NCI-H1105 treated with DMSO at 0.1 percent for 48 hours (cell line): ENCODE measurements around the gene GALNT16.
"Not testable (repeated sequence)": the region's sequence is repeated elsewhere in the genome, so short reads cannot be mapped to it uniquely, and the experiment has no call there.

ENCODE experiments used
- DNase-seq: peaks from one replicate; lab custom pipeline; 2025; lab: John Stamatoyannopoulos, UW

Gene GALNT16

GRCh38 chr14:69260190-69260860 is 367 bp downstream of the GALNT16 start:
- DNase-seq, result peak; percentile 26

GRCh38 chr14:69260861-69261564 is 1.1 kb downstream of the GALNT16 start:
- DNase-seq, result peak; percentile 24

DNA sequence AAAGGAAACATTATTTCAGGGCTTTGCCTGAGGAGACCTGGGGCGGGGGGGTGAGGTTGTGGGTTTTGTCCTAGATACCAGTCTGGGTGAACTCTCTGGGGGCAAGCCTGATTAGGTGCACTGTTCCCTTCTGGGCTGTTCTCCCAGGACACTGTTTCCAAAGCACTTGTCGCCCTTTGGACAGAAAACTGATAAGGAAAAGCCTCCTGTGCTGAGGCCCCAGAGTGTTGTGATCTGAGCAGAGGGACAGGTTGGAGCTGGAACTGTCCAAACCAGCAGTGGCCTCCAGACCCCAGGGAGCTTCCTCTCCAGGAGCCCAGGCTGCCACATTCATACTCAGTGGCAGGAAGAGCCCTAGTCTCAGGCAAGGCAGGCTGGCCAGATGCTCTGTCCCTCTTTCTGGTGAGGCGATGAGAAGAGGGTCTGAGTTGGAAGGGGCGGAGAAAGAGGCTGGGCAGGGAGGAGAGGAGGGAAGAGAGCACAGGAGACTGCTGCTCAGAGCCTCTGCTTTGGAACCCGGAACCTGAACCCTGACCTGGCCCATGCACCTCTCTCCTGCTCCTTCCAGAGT is 1.9 kb downstream of the GALNT16 start:
- DNase-seq, result no peak

DNA sequence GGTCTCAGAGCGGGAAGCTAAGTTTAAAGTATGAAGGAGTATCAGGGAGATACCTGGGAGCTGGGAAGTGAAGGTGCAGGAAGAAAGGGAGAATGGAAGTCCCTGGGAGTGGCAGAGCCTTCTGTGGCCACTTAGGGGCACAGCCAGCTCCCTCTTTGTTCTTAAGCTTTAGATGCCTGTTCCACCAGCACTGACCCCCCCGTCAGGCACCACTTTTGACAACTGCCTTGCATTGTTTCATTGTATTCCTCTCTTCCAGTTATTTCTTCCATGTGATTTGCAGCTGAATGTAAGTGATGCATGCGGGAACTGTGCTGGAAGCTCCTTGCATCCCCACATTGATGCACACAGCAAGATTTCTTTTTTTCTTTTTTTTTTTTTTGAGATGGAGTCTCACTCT is 2.6 kb downstream of the GALNT16 start:
- no peak for DNase-seq

GRCh38 chr14:69263364-69263763 is 3.4 kb downstream of the GALNT16 start:
- peak; percentile 2 for DNase-seq

DNA sequence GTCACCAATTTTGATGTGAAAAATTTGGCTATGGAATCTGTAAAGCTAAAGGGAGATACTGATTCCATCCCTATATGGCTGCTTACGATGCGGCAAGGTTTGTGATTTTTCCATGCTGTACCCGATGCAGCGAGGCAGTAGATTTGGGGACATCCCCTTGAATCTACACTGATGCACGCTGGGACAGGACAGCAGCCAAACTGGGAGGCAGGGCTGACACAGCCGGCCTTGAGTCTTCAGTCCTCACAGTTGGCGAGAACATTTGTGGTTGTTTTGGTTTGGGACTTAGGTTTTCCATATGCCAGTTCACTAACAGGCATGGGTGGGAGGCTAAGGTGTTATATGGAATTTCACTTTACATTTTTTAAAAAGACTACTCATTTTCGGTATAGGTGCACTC is 3.8 kb downstream of the GALNT16 start:
- DNase-seq, result no peak

- no peak for DNase-seq
These were observed 6.8 kb downstream of the GALNT16 start for GRCh38 chr14:69266572-69267345.

DNA sequence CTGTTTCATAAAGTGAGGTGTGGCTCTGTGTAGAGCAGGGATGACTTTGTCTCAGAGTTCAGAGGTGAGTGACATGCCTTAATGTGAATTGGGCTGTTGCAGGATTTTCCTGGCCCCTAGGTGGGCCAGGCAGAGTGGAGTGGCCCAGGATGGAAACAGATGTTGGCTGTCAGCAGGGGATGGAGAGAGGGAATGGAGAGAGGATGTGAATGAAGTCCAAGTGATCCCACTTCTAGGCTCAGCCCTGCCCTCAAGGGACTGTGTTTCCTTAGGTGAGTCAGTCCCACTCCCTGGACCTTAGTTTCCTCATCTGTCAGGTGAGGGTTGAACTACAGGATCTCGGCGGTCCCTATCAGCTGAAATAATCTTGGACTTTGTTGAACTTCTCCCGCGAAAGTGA is 7.5 kb downstream of the GALNT16 start:
- DNase-seq, result no peak

DNA sequence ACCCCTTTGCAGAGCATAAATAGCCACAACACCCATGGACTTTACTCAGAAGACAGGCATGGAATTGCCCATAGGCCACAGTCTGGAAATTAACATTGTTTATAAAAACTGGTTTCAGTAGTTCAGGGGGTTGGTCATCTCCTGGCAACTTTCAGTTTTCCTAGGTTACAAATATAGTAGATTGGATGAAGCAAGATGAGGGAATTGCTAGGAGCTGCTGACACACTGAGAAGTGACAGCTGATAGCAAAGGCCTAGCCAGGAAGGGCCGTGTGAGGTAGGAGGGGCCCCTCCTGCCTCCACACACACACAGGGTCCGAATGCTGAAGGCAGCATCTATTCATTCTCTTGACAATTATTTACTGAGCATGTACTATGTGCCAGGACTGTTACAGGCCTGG is 8.3 kb downstream of the GALNT16 start:
- no peak for DNase-seq

DNA sequence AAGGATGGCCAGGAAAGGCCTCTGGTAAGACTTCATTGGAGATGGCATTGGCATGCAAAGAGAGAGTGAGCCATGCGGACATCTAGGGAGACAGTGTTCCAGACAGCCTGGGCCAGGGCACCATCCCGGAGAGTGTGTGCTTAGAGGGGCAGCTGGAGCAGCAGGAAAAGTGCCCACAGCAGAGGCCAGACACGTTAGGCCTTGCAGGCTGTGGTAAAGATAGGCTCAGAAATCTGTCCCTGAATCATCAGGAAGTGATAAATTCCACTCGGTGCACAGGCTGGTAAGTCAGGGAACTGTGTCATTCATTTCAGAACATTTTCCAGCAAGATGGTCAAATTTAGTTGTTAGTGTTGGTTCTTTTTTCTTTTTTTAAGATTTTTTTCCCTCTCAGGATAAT is 8.8 kb downstream of the GALNT16 start:
- DNase-seq, result no peak

DNA sequence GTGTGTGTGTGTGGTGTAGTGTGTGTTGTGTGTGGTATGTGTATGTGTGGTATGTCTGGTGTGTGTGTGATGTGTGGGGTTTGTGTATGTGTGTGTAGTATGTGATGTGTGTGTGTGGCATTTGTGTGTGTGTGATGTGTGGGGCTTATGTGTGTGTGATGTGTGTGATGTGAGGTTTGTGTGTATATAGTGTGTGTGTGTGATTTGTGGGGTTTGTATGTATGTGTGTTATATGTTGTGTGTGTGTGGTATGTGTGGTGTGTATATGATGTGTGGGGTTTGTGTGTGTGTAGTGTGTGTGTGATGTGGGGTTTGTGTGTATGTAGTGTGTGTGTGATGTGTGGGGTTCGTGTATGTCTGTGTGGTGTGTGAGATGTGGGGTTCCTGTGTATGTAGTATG is 9.4 kb downstream of the GALNT16 start:
- no peak for DNase-seq

DNA sequence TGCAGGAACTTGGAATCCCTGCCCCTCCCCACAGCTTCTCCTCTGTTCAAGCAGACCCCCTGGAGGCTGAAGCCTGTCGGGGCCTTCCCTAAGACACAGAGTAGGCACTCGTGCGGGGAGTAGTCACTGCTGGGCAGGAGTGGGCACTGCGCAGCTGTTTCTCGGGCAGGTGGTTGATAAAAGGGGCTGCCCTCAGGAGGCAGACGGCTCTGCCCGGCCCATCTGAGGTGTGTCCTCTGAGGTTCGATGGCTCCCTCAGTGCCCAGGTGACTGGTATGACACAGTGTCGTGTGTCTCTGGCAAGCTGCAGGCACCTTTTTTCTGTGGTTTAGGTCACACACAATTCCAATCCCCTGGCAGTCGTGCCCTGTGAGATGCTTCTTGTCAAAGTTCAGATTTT is 10.1 kb downstream of the GALNT16 start:
- DNase-seq, result no peak

DNA sequence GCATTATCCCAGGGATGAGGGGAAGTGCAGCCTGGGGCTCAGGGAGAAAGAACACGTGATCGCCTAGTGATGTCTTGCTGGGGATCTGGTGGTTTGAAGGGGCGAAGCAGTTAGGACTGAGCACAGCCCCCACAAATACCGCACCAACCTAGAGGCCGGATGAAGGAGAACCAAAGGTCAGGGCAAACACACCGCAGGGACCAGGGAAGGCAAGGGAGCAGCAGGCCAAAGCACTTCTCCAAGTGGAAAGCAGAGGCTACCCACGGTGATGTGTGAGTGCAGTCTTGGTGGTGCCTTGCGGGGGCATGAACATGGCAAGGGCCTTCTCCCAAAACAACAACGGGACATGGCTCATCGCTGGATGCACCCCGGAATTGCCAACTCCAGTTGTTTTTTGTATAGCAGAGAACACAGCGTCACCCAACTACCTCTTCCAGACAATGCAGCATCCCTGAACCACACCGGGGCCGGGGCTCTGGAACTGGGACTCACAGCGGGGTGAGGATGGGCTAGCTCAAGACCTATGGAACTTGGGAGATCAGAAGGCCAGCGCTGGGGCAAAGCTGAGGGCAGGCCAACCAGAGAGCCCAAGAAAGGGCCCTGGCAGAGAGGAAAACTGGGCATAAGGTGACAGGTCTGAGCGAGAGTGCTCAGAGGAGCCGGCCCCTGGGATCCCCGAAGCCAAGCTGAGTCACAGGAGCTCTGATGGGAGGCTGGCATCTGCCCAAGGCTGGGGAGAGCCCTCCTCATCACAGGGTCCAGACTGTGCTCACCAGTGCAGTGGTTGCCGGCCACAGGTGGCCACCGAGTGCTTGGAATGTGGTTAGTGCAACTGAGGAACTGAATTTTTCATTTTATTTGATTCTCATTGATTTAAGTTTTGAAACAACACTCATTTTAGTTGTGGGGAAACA is 11.1 kb downstream of the GALNT16 start:
- DNase-seq, result no peak

DNA sequence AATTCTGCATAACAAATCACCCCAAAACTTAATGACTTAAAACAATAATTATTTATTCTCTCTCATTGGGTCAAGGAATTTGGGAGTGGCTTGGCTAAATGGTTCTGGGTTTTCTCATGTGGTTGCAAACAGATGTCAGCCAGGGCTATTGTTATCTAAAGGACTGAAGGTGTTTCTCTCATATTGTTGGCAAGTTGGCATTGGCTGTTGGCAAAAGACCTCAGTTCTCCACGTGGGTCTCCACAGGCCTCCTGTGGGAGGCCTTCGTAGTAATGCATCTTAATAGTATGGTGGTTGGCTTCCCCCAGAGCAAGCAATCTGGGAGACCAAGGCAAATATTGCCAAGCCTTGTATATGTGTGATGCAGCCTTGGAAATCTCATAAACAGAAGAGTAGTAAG is 14.4 kb downstream of the GALNT16 start:
- DNase-seq, result no peak

DNA sequence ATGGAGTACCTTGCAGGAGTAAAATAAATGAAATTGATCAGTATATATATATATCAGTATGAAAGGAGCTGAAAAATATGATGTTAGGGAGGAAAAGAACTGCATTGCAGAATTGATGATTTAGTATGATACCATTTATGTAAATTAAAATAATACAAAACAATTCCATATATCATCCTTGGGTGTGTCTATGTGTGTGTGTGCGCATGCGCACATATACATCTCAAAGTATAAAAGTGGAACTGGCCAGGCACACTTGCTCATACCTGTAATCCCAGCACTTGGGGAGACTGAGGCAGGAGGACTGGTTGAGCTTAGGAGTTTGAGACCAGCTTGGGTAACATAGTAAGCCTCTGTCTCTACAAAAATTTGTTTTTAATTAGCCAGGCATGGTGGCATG is 15.4 kb downstream of the GALNT16 start:
- no peak for DNase-seq

DNA sequence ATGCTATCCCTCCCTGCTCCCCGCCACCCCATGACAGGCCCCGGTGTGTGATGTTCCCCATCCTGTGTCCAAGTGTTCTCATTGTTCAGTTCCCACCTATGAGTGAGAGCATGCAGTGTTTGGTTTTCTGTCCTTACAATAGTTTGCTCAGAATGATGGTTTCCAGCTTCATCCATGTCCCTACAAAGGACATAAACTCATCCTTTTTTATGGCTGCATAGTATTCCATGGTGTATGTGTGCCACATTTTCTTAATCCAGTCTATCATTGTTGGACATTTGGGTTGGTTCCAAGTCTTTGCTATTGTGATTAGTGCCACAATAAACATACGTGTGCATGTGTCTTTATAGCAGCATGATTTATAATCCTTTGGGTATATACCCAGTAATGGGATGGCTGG is 17.4 kb downstream of the GALNT16 start:
- not testable (repeated sequence) for DNase-seq

- DNase-seq, result no peak
These were observed 20.9 kb downstream of the GALNT16 start for GRCh38 chr14:69280746-69281291.

DNA sequence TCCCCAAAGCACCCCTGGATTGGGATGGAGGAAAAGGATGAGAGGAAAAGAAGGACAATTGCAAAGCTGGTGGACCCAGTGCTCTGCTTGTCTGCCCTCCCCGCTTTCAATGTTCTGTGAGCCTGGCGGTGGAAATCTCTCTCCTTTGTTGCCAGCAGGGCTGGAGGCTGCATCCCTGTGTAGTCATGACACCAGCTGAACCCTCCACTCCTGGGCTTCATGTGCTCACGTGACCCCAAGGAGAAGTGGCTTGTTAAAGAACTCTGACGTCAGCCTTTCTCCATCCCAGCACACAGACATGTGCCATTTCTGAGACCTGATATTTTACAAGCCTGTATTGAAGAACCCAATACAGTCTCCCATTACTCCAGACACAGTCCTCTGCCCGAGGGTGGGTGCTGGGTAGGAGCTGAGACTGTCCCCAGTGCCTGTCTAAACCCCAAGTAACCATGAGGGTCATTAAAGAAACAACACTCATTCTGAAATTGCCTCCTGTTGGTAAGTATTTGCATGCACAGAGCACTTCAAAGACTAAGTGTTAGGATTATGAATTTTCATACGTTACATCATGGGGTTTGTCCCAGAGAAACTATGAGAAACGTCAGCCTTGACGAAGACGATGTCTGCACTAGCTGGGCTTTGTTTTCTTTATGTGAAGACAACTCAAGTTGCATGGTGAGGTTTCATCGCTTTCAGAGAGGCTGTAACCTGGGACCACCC is 21.7 kb downstream of the GALNT16 start:
- peak; percentile 4 for DNase-seq

DNA sequence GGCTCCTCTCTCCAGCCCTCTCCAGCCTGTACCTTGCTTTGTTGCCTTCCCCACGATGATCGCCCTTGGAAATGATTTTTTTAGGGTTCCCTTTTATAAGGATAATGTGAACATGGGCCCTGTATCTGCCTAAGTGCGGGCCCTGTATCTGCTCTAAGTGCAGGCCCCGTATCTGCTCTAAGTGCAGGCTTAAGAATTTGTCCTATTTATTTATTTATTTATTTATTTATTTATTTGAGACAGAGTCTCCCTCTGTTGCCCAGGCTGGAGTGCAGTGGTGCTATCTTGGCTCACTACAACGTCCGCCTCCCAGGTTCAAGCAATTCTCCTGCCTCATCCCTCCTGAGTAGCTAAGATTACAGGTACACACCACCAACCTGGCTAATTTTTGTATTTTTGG is 22.5 kb downstream of the GALNT16 start:
- DNase-seq, result no peak

DNA sequence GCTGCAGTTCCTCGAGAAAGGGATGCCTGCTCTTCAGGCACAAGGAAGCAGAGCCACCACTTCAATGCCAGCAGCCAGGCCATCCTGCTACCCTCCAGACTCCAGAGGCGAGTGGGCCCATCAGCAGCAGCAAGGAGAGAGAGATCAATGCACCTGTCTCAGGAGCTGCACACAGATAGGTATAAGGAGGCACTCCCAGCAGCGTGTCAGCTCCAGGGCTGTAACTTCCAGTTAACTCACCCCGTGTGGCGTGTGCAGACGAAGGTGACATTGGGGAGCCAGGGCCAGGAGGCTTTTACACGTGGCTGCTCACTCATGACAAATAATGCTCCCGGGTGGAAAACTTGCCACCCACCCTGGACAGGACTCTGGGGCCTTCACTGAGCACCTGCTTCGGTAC is 24.2 kb downstream of the GALNT16 start:
- no peak for DNase-seq
